ENCODE results near the gene MCTP2. TPM values are rescaled to one million over a fixed set of nuclear protein-coding genes. Genes with fewer than 3 reads are reported as not detected.

The MCTP2 gene
- total RNA-seq, 4 donors from 2014 or later = 0.13 to 2.0 (median 0.43) TPM

GRCh38 chr15:94335616-94336015 lies 104.3 kb downstream of the MCTP2 start:
- H3K4me3 ChIP-seq = no peak overlapping the region
- intact Hi-C loops (cut with DNase I; ENCODE audit: low total_unique reads) (no loop called here), in situ Hi-C loops (cut with MboI; ENCODE audit: low sequenced_read_pairs in 4 of 4) (no loop called here)
- no peaks in the 10 kb centered on the region for H3K9me3 ChIP-seq
- no peak for ATAC-seq
- H3K4me1 ChIP-seq = no peaks in the 10 kb centered on the region
- TF ChIP-seq CTCF (IDR thresholded peaks at IDR 0.05 in 4 of 5, conservative IDR thresholded peaks at IDR 0.05 in 1 of 5) (no peak), POLR2A (IDR thresholded peaks at IDR 0.05) (no peak)
- H3K36me3 ChIP-seq = no peaks in the 10 kb centered on the region
- H3K27ac ChIP-seq = no peak overlapping the region
- no peak for DNase-seq
- no peaks in the 10 kb centered on the region for H3K27me3 ChIP-seq

- Histone ChIP-seq H3K36me3 (no peaks in the 10 kb centered on the region), H3K27ac (no peak overlapping the region), H3K4me1 (no peaks in the 10 kb centered on the region), H3K4me3 (no peak overlapping the region), H3K27me3 (no peaks in the 10 kb centered on the region), H3K9me3 (no peaks in the 10 kb centered on the region)
- in situ Hi-C loops (cut with MboI; ENCODE audit: low sequenced_read_pairs in 4 of 4) (no loop called here), intact Hi-C loops (cut with DNase I; ENCODE audit: low total_unique reads) (no loop called here)
- TF ChIP-seq CTCF (IDR thresholded peaks at IDR 0.05 in 4 of 5, conservative IDR thresholded peaks at IDR 0.05 in 1 of 5) = no peak
- TF ChIP-seq POLR2A (IDR thresholded peaks at IDR 0.05) = no peak
- DNase-seq (no peak), ATAC-seq (no peak)
These were observed 105.6 kb downstream of the MCTP2 start for GRCh38 chr15:94336817-94337467.

- in situ Hi-C loops (cut with MboI; ENCODE audit: low sequenced_read_pairs in 4 of 4) = no loop called here
- Histone ChIP-seq H3K4me3 (no peak overlapping the region), H3K9me3 (no peaks in the 10 kb centered on the region), H3K27me3 (no peaks in the 10 kb centered on the region), H3K27ac (no peak overlapping the region), H3K36me3 (no peaks in the 10 kb centered on the region), H3K4me1 (no peaks in the 10 kb centered on the region)
- ATAC-seq (no peak), DNase-seq (no peak)
- TF ChIP-seq POLR2A (IDR thresholded peaks at IDR 0.05) (no peak), CTCF (IDR thresholded peaks at IDR 0.05 in 4 of 5, conservative IDR thresholded peaks at IDR 0.05 in 1 of 5) (no peak)
- intact Hi-C loops (cut with DNase I; ENCODE audit: low total_unique reads) = no loop called here
These were observed 107.0 kb downstream of the MCTP2 start for GRCh38 chr15:94338243-94338846.

- no peak for ATAC-seq
- H3K9me3 ChIP-seq = no peaks in the 10 kb centered on the region
- in situ Hi-C loops (cut with MboI; ENCODE audit: low sequenced_read_pairs in 4 of 4) (no loop called here), intact Hi-C loops (cut with DNase I; ENCODE audit: low total_unique reads) (no loop called here)
- H3K4me1 ChIP-seq = no peaks in the 10 kb centered on the region
- H3K27me3 ChIP-seq = no peaks in the 10 kb centered on the region
- H3K4me3 ChIP-seq = no peak overlapping the region
- no peak overlapping the region for H3K27ac ChIP-seq
- no peaks in the 10 kb centered on the region for H3K36me3 ChIP-seq
- TF ChIP-seq CTCF (IDR thresholded peaks at IDR 0.05 in 4 of 5, conservative IDR thresholded peaks at IDR 0.05 in 1 of 5) = no peak
- TF ChIP-seq POLR2A (IDR thresholded peaks at IDR 0.05) = no peak
- DNase-seq = no peak
These were observed 114.9 kb downstream of the MCTP2 start for GRCh38 chr15:94346282-94346681.

Measured in gastrocnemius medialis (tissue), 4 donors.